Measurements from ENCODE around the gene METTL13. TPM values are rescaled to one million over a fixed set of nuclear protein-coding genes. Genes with fewer than 3 reads are reported as not detected.

The METTL13 gene
- total RNA-seq, 1 experiment from 2014 or later: 64.5 TPM

DNA sequence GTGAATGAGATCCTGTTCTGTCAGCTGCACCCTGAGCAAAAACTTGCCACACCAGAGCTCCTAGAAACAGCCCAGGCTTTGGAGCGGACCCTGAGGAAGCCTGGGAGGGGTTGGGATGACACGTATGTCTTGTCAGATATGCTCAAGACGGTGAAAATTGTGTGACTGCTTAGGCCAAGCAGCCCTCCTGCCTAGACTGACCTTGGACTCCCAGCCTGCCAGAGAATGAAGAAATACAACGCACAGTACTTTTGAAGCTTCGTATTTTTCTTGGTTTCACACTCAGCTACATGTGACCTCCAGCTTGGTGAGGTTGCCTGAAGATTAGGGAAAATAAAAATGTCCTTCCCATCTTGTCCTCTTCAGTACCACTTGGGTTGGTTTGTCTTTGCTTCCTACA is 15.1 kb downstream of the METTL13 start:
- Histone ChIP-seq H3K23me2 (ENCODE audit: insufficient read length, low read depth, low read length, poor library complexity, severe bottlenecking) (no peaks in the 10 kb centered on the region), H3K56ac (ENCODE audit: insufficient read length, low read depth, low read length) (no peak overlapping the region), H2BK12ac (ENCODE audit: insufficient read length, low read depth, low read length) (no peak overlapping the region), H4K91ac (ENCODE audit: insufficient read length, low read depth, low read length) (no peak overlapping the region), H4K8ac (replicated peaks; ENCODE audit: insufficient read length, low read depth, low read length) (no peak overlapping the region), H3T11ph (ENCODE audit: low read length) (no peak overlapping the region), H2AK5ac (ENCODE audit: insufficient read length, low read length) (no peak overlapping the region), H4K20me1 (ENCODE audit: control insufficient read depth, insufficient read depth, insufficient read length) (no peaks in the 10 kb centered on the region), H2BK120ac (ENCODE audit: low read depth, low read length, poor library complexity, severe bottlenecking) (no peak overlapping the region), H3K9ac (ENCODE audit: extremely low read depth, insufficient read length, low read length) (no peak overlapping the region), H2AFZ (ENCODE audit: low read length) (no peak overlapping the region), H3K79me1 (ENCODE audit: insufficient read depth, low read depth, low read length, poor library complexity, severe bottlenecking) (no peaks in the 10 kb centered on the region), H3K18ac (ENCODE audit: insufficient read length, low read depth, low read length) (no peak overlapping the region), H3K27me3 (ENCODE audit: insufficient read depth, low read length) (no peaks in the 10 kb centered on the region), H3K27ac (ENCODE audit: insufficient read length, low read depth, low read length) (no peak overlapping the region), H3K14ac (ENCODE audit: insufficient read depth, low read length) (no peak overlapping the region), H3K4ac (ENCODE audit: low read depth, low read length) (no peak overlapping the region), H2BK15ac (ENCODE audit: low read depth, low read length) (no peak overlapping the region), H2BK5ac (ENCODE audit: insufficient read length, low read length) (no peak overlapping the region), H3K79me2 (ENCODE audit: insufficient read depth, low read length) (no peaks in the 10 kb centered on the region), H3K23ac (ENCODE audit: insufficient read length, low read depth, low read length) (no peak overlapping the region), H3K4me2 (ENCODE audit: insufficient read depth, insufficient read length, low read length) (no peak overlapping the region), H2BK20ac (ENCODE audit: low read depth, low read length, poor library complexity, severe bottlenecking) (no peak overlapping the region), H3K9me3 (ENCODE audit: control insufficient read depth, low read depth, low read length) (no peaks in the 10 kb centered on the region), H3K4me1 (ENCODE audit: insufficient read depth, low read length) (no peaks in the 10 kb centered on the region), H4K5ac (ENCODE audit: insufficient read length, low read depth, low read length) (no peak overlapping the region)
- Mint-ChIP-seq H3K27ac (no peak overlapping the region; a peak in 1 of 7 replicates), H3K36me3 (ENCODE audit: insufficient read depth in 1 of 3, low read depth in 3 of 3) (peaks cover 18 to 61% (median 47%) of the 10 kb centered on the region in 3 experiments; a peak in 6 of 7 replicates), H3K27me3 (ENCODE audit: low read depth) (no peaks in the 10 kb centered on the region), H3K4me1 (peaks cover 9 to 14% of the 10 kb centered on the region in 2 experiments), H3K4me3 (no peak overlapping the region), H3K9me3 (no peaks in the 10 kb centered on the region)
- TF ChIP-seq CTCF (conservative IDR thresholded peaks at IDR 0.05): no peak
- WGBS (ENCODE audit: extremely low coverage, insufficient read length, low lambda C conversion rate): no CpG with 5 or more reads among the region's 5 CpGs
- DNase-seq: no peak
